ENCODE data around the gene F3.
A peak's percentile ranks its signal among the peaks of the same experiment; 100 is the strongest.
"Not testable (repeated sequence)": the region's sequence is repeated elsewhere in the genome, so short reads cannot be mapped to it uniquely, and the experiment has no call there.

F3 gene

GRCh38 chr1:94541246-94542087 lies at the start of gene F3:
Gene F3 (minus strand): TSS chr1:94541759. CDS start chr1:94541636, 123 bp downstream.
- DNase-seq (ENCODE audit: low spot score) = peak; percentile 39

GRCh38 chr1:94590203-94591137 lies 48.9 kb upstream of the F3 start:
- DNase-seq (ENCODE audit: low spot score) = no peak

- DNase-seq (ENCODE audit: low spot score) = no peak
Measured at GRCh38 chr1:94589728-94590127, 48.2 kb upstream of the F3 start.

- DNase-seq (ENCODE audit: low spot score) = no peak
Measured at GRCh38 chr1:94582565-94582964, 41.0 kb upstream of the F3 start.

GRCh38 chr1:94580367-94581115 lies 39.0 kb upstream of the F3 start:
- no peak for DNase-seq (ENCODE audit: low spot score)

GRCh38 chr1:94579876-94580294 lies 38.3 kb upstream of the F3 start:
- DNase-seq (ENCODE audit: low spot score) = no peak

- no peak for DNase-seq (ENCODE audit: low spot score)
Measured at GRCh38 chr1:94578856-94579255, 37.3 kb upstream of the F3 start.

- DNase-seq (ENCODE audit: low spot score) = not testable (repeated sequence)
Measured at GRCh38 chr1:94573917-94574316, 32.4 kb upstream of the F3 start.

- no peak for DNase-seq (ENCODE audit: low spot score)
Measured at GRCh38 chr1:94572780-94573179, 31.2 kb upstream of the F3 start.

GRCh38 chr1:94570965-94571364 lies 29.4 kb upstream of the F3 start:
- DNase-seq (ENCODE audit: low spot score) = not testable (repeated sequence)

- not testable (repeated sequence) for DNase-seq (ENCODE audit: low spot score)
Measured at GRCh38 chr1:94568806-94569205, 27.2 kb upstream of the F3 start.

- not testable (repeated sequence) for DNase-seq (ENCODE audit: low spot score)
Measured at GRCh38 chr1:94567975-94568607, 26.5 kb upstream of the F3 start.

- not testable (repeated sequence) for DNase-seq (ENCODE audit: low spot score)
Measured at GRCh38 chr1:94566436-94566835, 24.9 kb upstream of the F3 start.

- DNase-seq (ENCODE audit: low spot score) = no peak
Measured at GRCh38 chr1:94565901-94566300, 24.3 kb upstream of the F3 start.

- DNase-seq (ENCODE audit: low spot score) = no peak
Measured at GRCh38 chr1:94562519-94563260, 21.1 kb upstream of the F3 start.

- no peak for DNase-seq (ENCODE audit: low spot score)
Measured at GRCh38 chr1:94560333-94560732, 18.8 kb upstream of the F3 start.

GRCh38 chr1:94559921-94560320 lies 18.4 kb upstream of the F3 start:
- DNase-seq (ENCODE audit: low spot score) = no peak

- no peak for DNase-seq (ENCODE audit: low spot score)
Measured at GRCh38 chr1:94555091-94555490, 13.5 kb upstream of the F3 start.

- no peak for DNase-seq (ENCODE audit: low spot score)
Measured at GRCh38 chr1:94554580-94554979, 13.0 kb upstream of the F3 start.

GRCh38 chr1:94553931-94554330 lies 12.4 kb upstream of the F3 start:
- DNase-seq (ENCODE audit: low spot score) = no peak

- no peak for DNase-seq (ENCODE audit: low spot score)
Measured at GRCh38 chr1:94553323-94553730, 11.8 kb upstream of the F3 start.

All from hematopoietic multipotent progenitor cell treated with erythropoietin and hydrocortisone succinate and interleukin-3 and kit ligand, for 15 days (in vitro differentiated cells).